ENCODE measurements around the gene LITAFD.

Gene LITAFD

GRCh38 chr16:8864480-8865110 lies 17.6 kb upstream of the LITAFD start:
- TF ChIP-seq CTCF (IDR thresholded peaks at IDR 0.05; ENCODE audit: borderline replicate concordance, control extremely low read depth, extremely low read depth, insufficient read depth, missing control alignments), result no peak
- in situ Hi-C loops (cut with MboI; ENCODE audit: low sequenced_read_pairs, unreplicated experiment), result no loop called here
- DNase-seq (ENCODE audit: low spot score), result no peak

GRCh38 chr16:8865145-8865882 lies 16.8 kb upstream of the LITAFD start:
- DNase-seq (ENCODE audit: low spot score), result no peak
- in situ Hi-C loops (cut with MboI; ENCODE audit: low sequenced_read_pairs, unreplicated experiment), result no loop called here
- no peak for TF ChIP-seq CTCF (IDR thresholded peaks at IDR 0.05; ENCODE audit: borderline replicate concordance, control extremely low read depth, extremely low read depth, insufficient read depth, missing control alignments)

GRCh38 chr16:8866118-8866883 lies 15.8 kb upstream of the LITAFD start:
- in situ Hi-C loops (cut with MboI; ENCODE audit: low sequenced_read_pairs, unreplicated experiment), result no loop called here
- TF ChIP-seq CTCF (IDR thresholded peaks at IDR 0.05; ENCODE audit: borderline replicate concordance, control extremely low read depth, extremely low read depth, insufficient read depth, missing control alignments), result no peak
- no peak for DNase-seq (ENCODE audit: low spot score)

- in situ Hi-C loops (cut with MboI; ENCODE audit: low sequenced_read_pairs, unreplicated experiment), result no loop called here
- DNase-seq (ENCODE audit: low spot score), result no peak
- TF ChIP-seq CTCF (IDR thresholded peaks at IDR 0.05; ENCODE audit: borderline replicate concordance, control extremely low read depth, extremely low read depth, insufficient read depth, missing control alignments), result no peak
Measured at GRCh38 chr16:8866884-8867215, 15.3 kb upstream of the LITAFD start.

- in situ Hi-C loops (cut with MboI; ENCODE audit: low sequenced_read_pairs, unreplicated experiment), result no loop called here
- DNase-seq (ENCODE audit: low spot score), result no peak
- TF ChIP-seq CTCF (IDR thresholded peaks at IDR 0.05; ENCODE audit: borderline replicate concordance, control extremely low read depth, extremely low read depth, insufficient read depth, missing control alignments), result no peak
Measured at GRCh38 chr16:8867216-8867931, 14.8 kb upstream of the LITAFD start.

- DNase-seq (ENCODE audit: low spot score), result no peak
- in situ Hi-C loops (cut with MboI; ENCODE audit: low sequenced_read_pairs, unreplicated experiment), result no loop called here
- TF ChIP-seq CTCF (IDR thresholded peaks at IDR 0.05; ENCODE audit: borderline replicate concordance, control extremely low read depth, extremely low read depth, insufficient read depth, missing control alignments), result no peak
Measured at GRCh38 chr16:8867932-8868415, 14.2 kb upstream of the LITAFD start.
